IPS-20b (cell line): ENCODE measurements around the gene ZDHHC14.

Source experiments
- H3K27ac ChIP-seq: one replicate; pipeline ENCODE4 v1.5.1; 2013; ENCODE audit warnings: low read length
- H3K27me3 ChIP-seq: 2 replicates; pipeline ENCODE4 v1.6.1; 2013; ENCODE audit warnings: mild to moderate bottlenecking, low read length, inconsistent platforms; ENCODE audit not compliant: insufficient read depth
- H3K36me3 ChIP-seq: 2 replicates; pipeline ENCODE4 v1.6.1; 2013; ENCODE audit warnings: low read depth, mild to moderate bottlenecking, inconsistent platforms, low read length, moderate library complexity; ENCODE audit not compliant: insufficient read depth
- H3K4me1 ChIP-seq: 2 replicates; pipeline ENCODE4 v1.6.1; 2013; ENCODE audit warnings: mild to moderate bottlenecking, control low read depth, inconsistent platforms, low read length, moderate library complexity; ENCODE audit not compliant: insufficient read depth
- H3K4me3 ChIP-seq: 2 replicates; pipeline ENCODE4 v1.5.1; 2013; ENCODE audit warnings: mild to moderate bottlenecking, low read length, inconsistent platforms
- H3K9ac ChIP-seq: 2 replicates; pipeline ENCODE4 v1.6.1; 2013; ENCODE audit warnings: low read depth, mild to moderate bottlenecking, inconsistent platforms, low read length, moderate library complexity
- H3K9me3 ChIP-seq: 2 replicates; pipeline ENCODE4 v1.6.1; 2013; ENCODE audit warnings: mild to moderate bottlenecking, low read depth, low read length, inconsistent platforms; ENCODE audit not compliant: insufficient read depth

The ZDHHC14 gene

GRCh38 chr6:157621406-157621805 lies 240.4 kb downstream of the ZDHHC14 start:
- Histone ChIP-seq H3K4me1 (no peaks in the 10 kb centered on the region; the same call in 1 of the 2 replicates), H3K36me3 (no peaks in the 10 kb centered on the region), H3K9me3 (no peaks in the 10 kb centered on the region), H3K27me3 (no peaks in the 10 kb centered on the region), H3K27ac (no peak overlapping the region), H3K4me3 (no peak overlapping the region), H3K9ac (no peak overlapping the region)

- Histone ChIP-seq H3K36me3 (no peaks in the 10 kb centered on the region), H3K4me3 (no peak overlapping the region), H3K4me1 (no peaks in the 10 kb centered on the region; the same call in 1 of the 2 replicates), H3K9ac (no peak overlapping the region), H3K27me3 (no peaks in the 10 kb centered on the region), H3K27ac (no peak overlapping the region), H3K9me3 (no peaks in the 10 kb centered on the region)
These were observed 241.4 kb downstream of the ZDHHC14 start for GRCh38 chr6:157622427-157622826.

GRCh38 chr6:157625111-157625510 lies 244.1 kb downstream of the ZDHHC14 start:
- no peaks in the 10 kb centered on the region for H3K27me3 ChIP-seq
- H3K27ac ChIP-seq: no peak overlapping the region
- no peaks in the 10 kb centered on the region for H3K9me3 ChIP-seq
- no peaks in the 10 kb centered on the region for H3K36me3 ChIP-seq
- H3K4me1 ChIP-seq: peaks cover 11% of the 10 kb centered on the region; the same call in 1 of the 2 replicates
- H3K4me3 ChIP-seq: no peak overlapping the region
- no peak overlapping the region for H3K9ac ChIP-seq

GRCh38 chr6:157625764-157626163 lies 244.8 kb downstream of the ZDHHC14 start:
- H3K27ac ChIP-seq: no peak overlapping the region
- peaks cover 11% of the 10 kb centered on the region; the same call in 1 of the 2 replicates for H3K4me1 ChIP-seq
- no peaks in the 10 kb centered on the region for H3K9me3 ChIP-seq
- H3K36me3 ChIP-seq: no peaks in the 10 kb centered on the region
- H3K9ac ChIP-seq: no peak overlapping the region
- H3K27me3 ChIP-seq: no peaks in the 10 kb centered on the region
- H3K4me3 ChIP-seq: no peak overlapping the region

GRCh38 chr6:157627195-157627966 lies 246.4 kb downstream of the ZDHHC14 start:
- no peak overlapping the region for H3K27ac ChIP-seq
- H3K9ac ChIP-seq: no peak overlapping the region
- no peaks in the 10 kb centered on the region for H3K27me3 ChIP-seq
- H3K4me3 ChIP-seq: no peak overlapping the region
- no peaks in the 10 kb centered on the region for H3K9me3 ChIP-seq
- H3K36me3 ChIP-seq: no peaks in the 10 kb centered on the region
- peaks cover 11% of the 10 kb centered on the region; the same call in 1 of the 2 replicates for H3K4me1 ChIP-seq

- H3K27ac ChIP-seq: no peak overlapping the region
- H3K36me3 ChIP-seq: no peaks in the 10 kb centered on the region
- no peak overlapping the region for H3K4me3 ChIP-seq
- no peaks in the 10 kb centered on the region for H3K27me3 ChIP-seq
- no peak overlapping the region for H3K9ac ChIP-seq
- H3K4me1 ChIP-seq: peaks cover 11% of the 10 kb centered on the region; the same call in 1 of the 2 replicates
- no peaks in the 10 kb centered on the region for H3K9me3 ChIP-seq
These were observed 247.5 kb downstream of the ZDHHC14 start for GRCh38 chr6:157628463-157628862.

GRCh38 chr6:157629220-157629619 lies 248.2 kb downstream of the ZDHHC14 start:
- Histone ChIP-seq H3K27ac (no peak overlapping the region), H3K9me3 (no peaks in the 10 kb centered on the region), H3K27me3 (no peaks in the 10 kb centered on the region), H3K4me1 (peaks cover 11% of the 10 kb centered on the region; the same call in 1 of the 2 replicates), H3K4me3 (no peak overlapping the region), H3K9ac (no peak overlapping the region), H3K36me3 (no peaks in the 10 kb centered on the region)

- Histone ChIP-seq H3K9ac (no peak overlapping the region), H3K4me3 (no peak overlapping the region), H3K36me3 (no peaks in the 10 kb centered on the region), H3K27ac (no peak overlapping the region), H3K9me3 (no peaks in the 10 kb centered on the region), H3K27me3 (no peaks in the 10 kb centered on the region), H3K4me1 (peaks cover 11% of the 10 kb centered on the region; the same call in 1 of the 2 replicates)
These were observed 249.6 kb downstream of the ZDHHC14 start for GRCh38 chr6:157630463-157631080.

- Histone ChIP-seq H3K36me3 (no peaks in the 10 kb centered on the region), H3K4me1 (peaks cover 11% of the 10 kb centered on the region; the same call in 1 of the 2 replicates), H3K9me3 (no peaks in the 10 kb centered on the region), H3K27me3 (no peaks in the 10 kb centered on the region), H3K27ac (no peak overlapping the region), H3K4me3 (no peak overlapping the region), H3K9ac (no peak overlapping the region)
These were observed 250.4 kb downstream of the ZDHHC14 start for GRCh38 chr6:157631412-157631811.

GRCh38 chr6:157631838-157632614 lies 251.0 kb downstream of the ZDHHC14 start:
- H3K27me3 ChIP-seq: no peaks in the 10 kb centered on the region
- no peak overlapping the region for H3K9ac ChIP-seq
- no peak overlapping the region for H3K4me3 ChIP-seq
- H3K9me3 ChIP-seq: no peaks in the 10 kb centered on the region
- H3K4me1 ChIP-seq: peaks cover 11% of the 10 kb centered on the region; the same call in 1 of the 2 replicates
- no peak overlapping the region for H3K27ac ChIP-seq
- no peaks in the 10 kb centered on the region for H3K36me3 ChIP-seq

GRCh38 chr6:157632821-157633220 lies 251.8 kb downstream of the ZDHHC14 start:
- H3K9ac ChIP-seq: no peak overlapping the region
- no peak overlapping the region for H3K4me3 ChIP-seq
- H3K27me3 ChIP-seq: no peaks in the 10 kb centered on the region
- no peaks in the 10 kb centered on the region for H3K9me3 ChIP-seq
- no peak overlapping the region for H3K27ac ChIP-seq
- H3K4me1 ChIP-seq: peaks cover 11% of the 10 kb centered on the region; the same call in 1 of the 2 replicates
- no peaks in the 10 kb centered on the region for H3K36me3 ChIP-seq
